SK-N-SH (cell line): Measurements from ENCODE around the gene GSTCD. TPM values are rescaled to one million over a fixed set of nuclear protein-coding genes. Genes with fewer than 3 reads are reported as not detected.

Source experiments
- CTCF ChIA-PET: fragments of 300-600, 350-600 bp; formaldehyde crosslinking; extraction: SDS; loops from one replicate; lab custom pipeline; 2021; lab: Yijun Ruan, JAX
- POLR2A ChIA-PET: fragments of 350-600 bp; sonication (Branson Sonifier 250); formaldehyde crosslinking; extraction: SDS; loops from one replicate; lab custom pipeline; 2020; ENCODE audit warnings: antibody characterized with exemption, inconsistent platforms; lab: Yijun Ruan, JAX
- DNase-seq: peaks from one replicate; pipeline ENCODE4 v3.0.0; 2012
- H2AFZ ChIP-seq: fragments of 200-600 bp; sonication (generic); 2 replicates; pipeline ENCODE4 v1.8.1; 2016; ENCODE audit warnings: antibody characterized with exemption, mild to moderate bottlenecking, low read depth
- H3F3A ChIP-seq: fragments of 200-600 bp; sonication (generic); replicated peaks from 2 replicates; pipeline ENCODE3; 2016; ENCODE audit warnings: antibody characterized with exemption, mild to moderate bottlenecking; ENCODE audit not compliant: insufficient read depth
- H3K27ac ChIP-seq, 2 experiments: fragments of 200-500 bp in 1 of 2; fragments of 200-600 bp in 1 of 2; sonication (Bioruptor generic) in 1 of 2; sonication (generic), shearing (Covaris generic) in 1 of 2; 2 replicates each; pipeline versions ENCODE4 v1.5.1 to v1.6.1; 2014 to 2016; ENCODE audit warnings: low read depth in 2 of 2, inconsistent platforms in 1 of 2, low read length in 1 of 2, mild to moderate bottlenecking in 1 of 2, mixed read lengths in 1 of 2
- H3K27me3 ChIP-seq: fragments of 200-600 bp; sonication (generic), shearing (Covaris generic); 2 replicates; pipeline ENCODE4 v1.6.1; 2016; ENCODE audit warnings: mixed run types; ENCODE audit not compliant: insufficient read depth
- H3K36me3 ChIP-seq, 2 experiments: fragments of 200-500 bp in 1 of 2; fragments of 200-600 bp in 1 of 2; sonication (Bioruptor generic) in 1 of 2; sonication (generic) in 1 of 2; replicated peaks in 1 of 2; 2 replicates each; pipeline versions ENCODE3 to v1.5.1; 2014 to 2016; ENCODE audit warnings: low read length in 1 of 2, mild to moderate bottlenecking in 1 of 2; ENCODE audit not compliant: insufficient read depth in 2 of 2, control insufficient read depth in 1 of 2
- H3K4me1 ChIP-seq, 2 experiments: fragments of 200-500 bp in 1 of 2; fragments of 200-600 bp in 1 of 2; sonication (Bioruptor generic) in 1 of 2; sonication (generic), shearing (Covaris generic) in 1 of 2; 2 replicates each; pipeline versions ENCODE4 v1.5.1 to v1.6.1; 2014 to 2016; ENCODE audit warnings: low read depth in 1 of 2, low read length in 1 of 2, mixed run types in 1 of 2; ENCODE audit not compliant: insufficient read depth in 2 of 2, control insufficient read depth in 1 of 2
- H3K4me2 ChIP-seq: fragments of 200-600 bp; sonication (generic), shearing (Covaris generic); 2 replicates; pipeline ENCODE4 v1.6.1; 2017; ENCODE audit warnings: mixed run types
- H3K4me3 ChIP-seq, 2 experiments: fragments of 200-500 bp in 1 of 2; fragments of 200-600 bp in 1 of 2; sonication (Bioruptor generic) in 1 of 2; sonication (generic), shearing (Covaris generic) in 1 of 2; 2 replicates each; pipeline versions ENCODE4 v1.5.1 to v1.8.1; 2014 to 2016; ENCODE audit warnings: low read depth in 2 of 2, inconsistent platforms in 1 of 2, low read length in 1 of 2, mild to moderate bottlenecking in 1 of 2, mixed read lengths in 1 of 2, moderate library complexity in 1 of 2
- H3K79me2 ChIP-seq: fragments of 200-600 bp; sonication (generic); 2 replicates; pipeline ENCODE4 v1.8.1; 2017; ENCODE audit warnings: mild to moderate bottlenecking; ENCODE audit not compliant: insufficient read depth
- H3K9ac ChIP-seq: fragments of 200-600 bp; sonication (generic); 2 replicates; pipeline ENCODE4 v1.6.1; 2017; ENCODE audit warnings: mixed run types
- H3K9me2 ChIP-seq: fragments of 200-600 bp; sonication (generic); 2 replicates; pipeline ENCODE4 v1.6.1; 2017; ENCODE audit warnings: mixed run types
- H3K9me3 ChIP-seq: fragments of 200-600 bp; sonication (generic); 2 replicates; pipeline ENCODE4 v1.6.1; 2017; ENCODE audit warnings: mixed run types, mild to moderate bottlenecking, moderate library complexity
- H4K20me1 ChIP-seq: fragments of 200-600 bp; sonication (generic); 2 replicates; pipeline ENCODE4 v1.6.1; 2017; ENCODE audit warnings: mild to moderate bottlenecking, mixed run types; ENCODE audit not compliant: insufficient read depth
- CHD2 ChIP-seq: fragments of 150-350 bp; IDR thresholded peaks from 2 replicates; pipeline ENCODE4 v1.6.1; 2018; ENCODE audit warnings: low read length; ENCODE audit not compliant: partially characterized antibody
- ELF1 ChIP-seq: IDR thresholded peaks from 2 replicates; pipeline ENCODE4 v1.4.0; 2012
- EP300 ChIP-seq, 2 experiments: IDR thresholded peaks; 2 replicates each; pipeline versions ENCODE4 v1.4.0 to v1.6.1; 2012; ENCODE audit warnings: borderline replicate concordance in 1 of 2, low read depth in 1 of 2, low read length in 1 of 2
- FOXJ3 ChIP-seq: sonication (generic); formaldehyde crosslinking; IDR thresholded peaks from 2 replicates; pipeline ENCODE4 v1.5.1; 2020; ENCODE audit warnings: mild to moderate bottlenecking, missing genetic modification reagents
- FOXM1 ChIP-seq: IDR thresholded peaks from 2 replicates; pipeline ENCODE4 v1.4.0; 2012; ENCODE audit warnings: low read depth, mild to moderate bottlenecking
- GABPA ChIP-seq: IDR thresholded peaks from 2 replicates; pipeline ENCODE4 v1.4.0; 2012; ENCODE audit warnings: low read depth, mild to moderate bottlenecking
- GATA2 ChIP-seq: sonication (generic); formaldehyde crosslinking; IDR thresholded peaks from 2 replicates; pipeline ENCODE4 v1.5.0; 2020; ENCODE audit warnings: mild to moderate bottlenecking, missing genetic modification reagents
- JUND ChIP-seq: IDR thresholded peaks from 2 replicates; pipeline ENCODE4 v1.4.0; 2012
- MXI1 ChIP-seq: IDR thresholded peaks from 2 replicates; pipeline ENCODE4 v1.6.1; 2012; ENCODE audit warnings: mild to moderate bottlenecking, low read depth, low read length, improper control_type of control experiment
- NFIC ChIP-seq: IDR thresholded peaks from 2 replicates; pipeline ENCODE4 v1.4.0; 2012; ENCODE audit warnings: borderline replicate concordance
- NRF1 ChIP-seq: IDR thresholded peaks from 2 replicates; pipeline ENCODE4 v1.6.1; 2012; ENCODE audit warnings: low read depth, mild to moderate bottlenecking, low read length
- RFX5 ChIP-seq: IDR thresholded peaks from 2 replicates; pipeline ENCODE4 v1.6.1; 2012; ENCODE audit warnings: mild to moderate bottlenecking, improper control_type of control experiment, low read length
- SIN3A ChIP-seq: IDR thresholded peaks from 2 replicates; pipeline ENCODE4 v1.6.1; 2012; ENCODE audit warnings: low read depth, mild to moderate bottlenecking, low read length, moderate library complexity, borderline replicate concordance
- SMC3 ChIP-seq: IDR thresholded peaks from 2 replicates; pipeline ENCODE4 v1.6.1; 2012; ENCODE audit warnings: low read depth, low read length, improper control_type of control experiment
- TEAD4 ChIP-seq: IDR thresholded peaks from 2 replicates; pipeline ENCODE4 v1.4.0; 2012; ENCODE audit warnings: mild to moderate bottlenecking, borderline replicate concordance; ENCODE audit not compliant: insufficient read depth
- WGBS: methylation state at CpG from one replicate; pipeline ENCODE4 v1.1.6; 2017; ENCODE audit warnings: low lambda C conversion rate; 5-methylcytosine and 5-hydroxymethylcytosine counted together
- polyA plus RNA-seq, 3 experiments: library from polyadenylated mRNA; depleted of rRNA; stranded (reverse); fragments of >200 nt; gene quantifications; 2 replicates each; pipeline ENCODE4 v1.2.3, GENCODE V29; 2012
- TF ChIP-seq, protein P1 (sequence below): fragments of 200-600 bp; sonication (generic); IDR thresholded peaks from 2 replicates; pipeline ENCODE4 v1.6.1; 2017; ENCODE audit warnings: antibody characterized with exemption, mild to moderate bottlenecking, moderate library complexity
- TF ChIP-seq, protein P2 (sequence below): IDR thresholded peaks from 2 replicates; pipeline ENCODE4 v1.4.0; 2012; ENCODE audit warnings: low read depth, borderline replicate concordance

Gene GSTCD
- polyA plus RNA-seq, 1 of the 3 experiments (the other 2 are of a cell fraction) = 4.8 TPM

DNA sequence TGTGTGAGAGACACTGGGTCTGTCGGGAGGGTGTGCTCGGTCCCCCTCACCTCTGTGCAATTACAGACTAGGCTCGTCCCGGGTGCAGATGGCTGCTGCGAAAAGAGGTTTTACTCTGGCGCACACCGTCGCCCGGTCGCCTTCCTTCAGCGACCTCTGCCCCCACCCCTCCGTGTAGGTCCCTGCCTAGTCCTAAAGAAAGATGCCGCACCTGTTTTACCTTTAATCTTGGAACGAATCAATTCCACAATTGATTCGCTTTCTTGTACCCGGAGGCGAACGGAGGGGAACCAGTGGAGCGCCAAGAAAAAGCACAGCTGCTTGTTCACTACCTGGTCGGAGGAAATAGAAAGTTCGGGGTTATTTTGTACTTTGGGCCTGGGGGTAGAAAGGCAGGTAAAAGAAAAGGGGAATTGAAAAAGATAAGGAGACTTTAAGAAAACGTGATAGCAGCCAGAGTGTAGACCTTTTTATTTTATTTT, 187.9 kb downstream of the GSTCD start:
- WGBS = 6% methylated on average over 18 of the region's 22 CpGs
- H3K9me2 ChIP-seq = no peaks in the 10 kb centered on the region
- H3K9me3 ChIP-seq = no peaks in the 10 kb centered on the region
- 0 out of 2 replicates have a peak overlapping the region, but pooled peaks have one; percentile 26 for H2AFZ ChIP-seq
- H3K4me1 ChIP-seq = peaks cover 0 to 17% of the 10 kb centered on the region in 2 experiments; a peak in 1 of 4 replicates
- H3K36me3 ChIP-seq = no peaks in the 10 kb centered on the region
- ChIA-PET POLR2A (no interaction called here), CTCF (no interaction called here)
- H3K27me3 ChIP-seq = peaks cover 60% of the 10 kb centered on the region
- TF ChIP-seq, protein P1, sequence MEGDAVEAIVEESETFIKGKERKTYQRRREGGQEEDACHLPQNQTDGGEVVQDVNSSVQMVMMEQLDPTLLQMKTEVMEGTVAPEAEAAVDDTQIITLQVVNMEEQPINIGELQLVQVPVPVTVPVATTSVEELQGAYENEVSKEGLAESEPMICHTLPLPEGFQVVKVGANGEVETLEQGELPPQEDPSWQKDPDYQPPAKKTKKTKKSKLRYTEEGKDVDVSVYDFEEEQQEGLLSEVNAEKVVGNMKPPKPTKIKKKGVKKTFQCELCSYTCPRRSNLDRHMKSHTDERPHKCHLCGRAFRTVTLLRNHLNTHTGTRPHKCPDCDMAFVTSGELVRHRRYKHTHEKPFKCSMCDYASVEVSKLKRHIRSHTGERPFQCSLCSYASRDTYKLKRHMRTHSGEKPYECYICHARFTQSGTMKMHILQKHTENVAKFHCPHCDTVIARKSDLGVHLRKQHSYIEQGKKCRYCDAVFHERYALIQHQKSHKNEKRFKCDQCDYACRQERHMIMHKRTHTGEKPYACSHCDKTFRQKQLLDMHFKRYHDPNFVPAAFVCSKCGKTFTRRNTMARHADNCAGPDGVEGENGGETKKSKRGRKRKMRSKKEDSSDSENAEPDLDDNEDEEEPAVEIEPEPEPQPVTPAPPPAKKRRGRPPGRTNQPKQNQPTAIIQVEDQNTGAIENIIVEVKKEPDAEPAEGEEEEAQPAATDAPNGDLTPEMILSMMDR = no peak
- TF ChIP-seq, protein P2, sequence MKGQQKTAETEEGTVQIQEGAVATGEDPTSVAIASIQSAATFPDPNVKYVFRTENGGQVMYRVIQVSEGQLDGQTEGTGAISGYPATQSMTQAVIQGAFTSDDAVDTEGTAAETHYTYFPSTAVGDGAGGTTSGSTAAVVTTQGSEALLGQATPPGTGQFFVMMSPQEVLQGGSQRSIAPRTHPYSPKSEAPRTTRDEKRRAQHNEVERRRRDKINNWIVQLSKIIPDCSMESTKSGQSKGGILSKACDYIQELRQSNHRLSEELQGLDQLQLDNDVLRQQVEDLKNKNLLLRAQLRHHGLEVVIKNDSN = no peak
- TF ChIP-seq NFIC (no peak), GATA2 (no peak), CHD2 (no peak), JUND (no peak), GABPA (no peak), TEAD4 (no peak), SMC3 (no peak), SIN3A (no peak), RFX5 (no peak), ELF1 (no peak), NRF1 (no peak), FOXJ3 (no peak), EP300 (IDR thresholded peaks at IDR 0.05; ENCODE audit: borderline replicate concordance in 1 of 2, low read depth in 1 of 2, low read length in 1 of 2) (no peak), FOXM1 (no peak), MXI1 (no peak)
- H3K4me2 ChIP-seq = peak overlapping the region; percentile 72
- no peak overlapping the region for H3K27ac ChIP-seq
- no peak for DNase-seq
- H3F3A ChIP-seq = no peaks in the 10 kb centered on the region
- H3K4me3 ChIP-seq = peak overlapping the region; percentile 32 to 39; a peak in 3 of 4 replicates
- H4K20me1 ChIP-seq = no peaks in the 10 kb centered on the region
- no peak overlapping the region for H3K9ac ChIP-seq
- H3K79me2 ChIP-seq = no peaks in the 10 kb centered on the region

Other genes with a start within 250 kb of the GSTCD start
- gene PPA2, start 234.7 kb upstream of the GSTCD start, polyA plus RNA-seq (2012; rRNA removed) = 57.8 and 76.1 TPM in 2 replicates
- gene ARHGEF38, start 156.2 kb upstream of the GSTCD start, polyA plus RNA-seq (2012; rRNA removed) = 0.02 TPM in 1 of 2 replicates, not detected in the other
- 25.1 and 31.3 TPM in 2 replicates for gene INTS12, start 95 bp upstream of the GSTCD start, polyA plus RNA-seq (2012; rRNA removed)
- not detected in 2 replicates for gene NPNT, start 186.7 kb downstream of the GSTCD start, polyA plus RNA-seq (2012; rRNA removed)